Pulmonary artery endothelial cell (primary cell): ENCODE data around the gene MUC13. TPM values are rescaled to one million over a fixed set of nuclear protein-coding genes. Genes with fewer than 3 reads are reported as not detected.

ENCODE experiments used
- DNase-seq: peaks from one replicate; pipeline ENCODE4 v3.0.0-alpha.2; 2011; ENCODE audit warnings: low read depth, low spot score
- total RNA-seq: library from RNA; depleted of rRNA; stranded (reverse); fragments of >200 nt; gene quantifications from 2 replicates; pipeline ENCODE4 v1.2.3, GENCODE V29; 2014

MUC13 gene
- total RNA-seq, 1 donor from 2014 or later: not detected

- no peak for DNase-seq
These were observed 29.6 kb downstream of the MUC13 start for GRCh38 chr3:124904835-124905492.

DNA sequence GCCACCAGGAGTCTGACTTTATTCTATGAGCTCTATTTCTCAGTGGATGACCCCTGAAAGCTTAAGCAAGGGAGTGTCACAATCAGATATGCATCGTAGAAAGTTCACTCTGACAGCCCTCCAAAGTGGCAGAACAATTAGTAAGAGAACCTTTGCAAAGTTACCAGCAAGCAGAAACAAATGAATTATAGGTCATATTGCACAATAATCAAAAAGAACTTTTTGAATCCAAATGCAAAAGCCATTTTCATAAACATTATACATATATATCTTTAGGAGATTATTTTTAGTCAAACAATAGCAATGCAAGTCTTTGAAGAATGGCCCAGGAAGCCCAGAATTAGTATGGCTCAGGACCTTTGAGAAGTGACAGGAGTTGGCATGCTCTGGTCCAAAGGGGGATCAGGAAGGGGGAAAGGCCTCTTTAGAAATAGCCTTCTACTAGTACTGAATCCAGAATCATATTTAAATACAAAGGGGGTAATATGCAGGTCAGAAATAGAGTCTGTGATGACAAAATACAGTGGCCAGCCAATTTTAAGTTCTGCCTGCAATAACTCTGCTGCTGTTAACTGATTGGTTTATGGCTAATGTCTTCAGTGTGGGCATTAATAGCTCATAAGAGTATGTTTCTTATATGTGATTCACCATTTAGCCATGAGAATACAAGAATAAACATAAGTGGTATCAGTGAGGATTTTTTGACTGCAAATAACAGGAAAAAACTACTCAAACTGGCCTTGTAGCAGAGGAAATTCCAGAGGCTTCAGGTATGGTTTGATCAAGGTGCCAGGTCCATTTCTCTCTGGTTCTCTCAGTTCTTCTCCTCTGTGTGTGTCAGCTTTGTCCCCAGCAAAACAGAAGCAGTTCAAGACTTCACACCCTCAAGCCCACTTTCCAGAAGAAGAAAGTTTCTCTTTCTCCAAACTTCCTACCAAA is 30.4 kb downstream of the MUC13 start:
- DNase-seq: no peak

GRCh38 chr3:124896824-124897526 is 37.6 kb downstream of the MUC13 start:
- no peak for DNase-seq

DNA sequence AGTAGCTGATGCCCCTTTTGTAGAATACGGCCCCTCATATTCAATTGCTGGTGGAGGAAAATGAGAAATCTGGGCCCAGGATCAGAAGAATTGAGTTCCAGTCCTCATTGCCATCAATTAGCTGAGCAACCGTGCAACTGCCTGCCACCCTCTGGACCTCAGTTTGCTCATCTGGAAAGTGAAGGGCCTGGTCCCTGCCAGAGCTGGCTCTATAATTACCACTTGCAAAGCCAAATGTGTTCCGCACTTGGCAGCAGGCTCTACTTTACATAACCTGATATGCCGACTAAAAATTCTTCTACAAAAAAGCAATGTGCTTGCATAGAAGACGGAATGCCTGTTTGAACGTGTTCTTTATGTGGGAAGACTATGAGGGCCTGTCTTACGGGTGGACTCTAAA is 38.8 kb downstream of the MUC13 start:
- no peak for DNase-seq

DNA sequence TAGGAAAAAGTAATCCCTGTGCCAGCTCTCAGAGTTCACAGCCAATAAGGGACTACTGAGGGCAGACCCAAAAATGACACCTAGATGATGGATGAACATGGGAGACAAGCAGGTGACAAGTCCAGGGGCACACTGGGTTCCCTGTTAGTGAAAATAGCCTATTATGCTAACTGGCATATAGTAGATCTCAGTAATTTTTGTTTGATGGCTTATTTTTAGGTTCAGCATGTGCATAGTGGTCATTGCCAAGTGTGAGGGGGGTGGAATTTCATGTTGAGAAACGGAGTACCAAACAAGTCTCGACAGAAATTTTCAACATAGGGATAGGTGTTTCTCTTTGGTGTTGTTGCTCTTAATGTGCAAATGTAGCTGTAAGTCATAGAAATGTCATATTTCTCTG is 41.0 kb downstream of the MUC13 start:
- DNase-seq: no peak

DNA sequence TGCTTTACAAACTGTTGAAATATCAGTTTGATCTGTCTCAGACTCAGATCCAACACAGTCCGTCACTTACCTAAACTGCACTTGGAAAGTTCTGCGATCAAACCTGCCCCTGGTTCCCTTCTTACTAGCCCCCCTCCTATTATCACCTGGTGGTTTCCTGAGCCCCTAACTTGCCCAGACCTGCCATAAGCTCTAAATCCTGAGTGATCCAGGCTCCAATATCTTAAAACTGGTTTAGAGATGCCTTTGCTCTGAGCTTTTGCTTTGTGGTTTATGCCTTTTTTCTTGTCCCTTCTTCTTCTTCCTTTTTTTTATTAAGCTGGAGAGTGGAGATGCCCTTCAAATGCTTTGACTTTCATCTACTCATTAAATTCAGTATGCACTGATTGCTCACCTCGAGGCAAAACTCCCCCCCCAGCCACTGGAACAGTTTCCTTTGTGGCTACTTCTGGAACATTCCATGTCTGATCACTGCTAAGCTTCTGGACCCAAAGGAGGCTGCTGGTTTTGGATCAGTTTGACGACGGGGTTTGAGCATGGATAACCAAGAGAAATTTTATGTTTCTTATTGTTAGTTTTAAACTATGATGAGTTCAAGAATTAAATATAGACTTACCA is 43.9 kb downstream of the MUC13 start:
- no peak for DNase-seq

DNA sequence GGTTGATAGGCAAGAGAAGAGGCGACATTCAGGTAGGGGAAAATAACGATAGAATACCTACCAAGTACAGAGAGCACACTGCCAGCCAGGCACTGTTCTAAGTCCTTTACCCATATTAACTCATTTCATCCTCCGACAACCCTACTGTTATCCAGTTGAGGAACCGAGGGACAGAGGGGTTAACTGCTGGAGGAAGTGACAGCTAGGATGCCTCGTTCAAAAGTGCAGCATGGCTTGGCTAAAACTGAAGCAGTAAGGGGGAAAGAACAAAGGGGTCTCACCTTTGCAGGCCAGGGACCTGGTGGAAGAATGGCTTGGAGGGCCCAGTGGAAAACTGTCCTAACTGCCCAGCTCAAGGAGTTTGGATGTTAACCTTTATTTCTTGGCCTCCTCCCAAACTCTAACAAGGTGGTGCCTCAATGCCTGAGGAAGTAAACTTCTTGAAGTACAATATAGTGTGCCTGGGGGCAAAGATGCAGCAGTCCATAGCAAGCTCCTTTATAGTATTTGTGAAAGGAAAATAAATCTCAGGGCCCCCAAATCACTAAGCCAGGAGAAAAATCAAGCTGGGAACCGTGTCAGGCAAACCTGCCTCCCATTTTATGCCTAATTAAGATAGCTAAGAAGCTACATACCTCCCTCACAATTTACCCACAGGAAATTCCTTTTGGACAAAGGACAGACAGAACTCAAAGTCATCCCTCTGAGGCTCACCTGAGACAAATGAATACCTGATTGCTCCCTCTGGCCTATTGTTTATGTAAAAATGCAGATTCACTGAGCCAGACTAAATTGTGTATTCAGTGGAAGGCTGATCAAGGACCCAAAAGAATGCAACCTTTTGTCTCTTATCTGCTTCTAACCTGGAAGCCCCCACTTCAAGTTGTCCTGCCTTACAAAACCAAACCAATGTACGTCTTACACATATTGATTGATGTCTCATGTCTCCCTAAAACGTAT is 45.8 kb downstream of the MUC13 start:
- no peak for DNase-seq

- DNase-seq: no peak
These were observed 46.6 kb downstream of the MUC13 start for GRCh38 chr3:124887932-124888298.

DNA sequence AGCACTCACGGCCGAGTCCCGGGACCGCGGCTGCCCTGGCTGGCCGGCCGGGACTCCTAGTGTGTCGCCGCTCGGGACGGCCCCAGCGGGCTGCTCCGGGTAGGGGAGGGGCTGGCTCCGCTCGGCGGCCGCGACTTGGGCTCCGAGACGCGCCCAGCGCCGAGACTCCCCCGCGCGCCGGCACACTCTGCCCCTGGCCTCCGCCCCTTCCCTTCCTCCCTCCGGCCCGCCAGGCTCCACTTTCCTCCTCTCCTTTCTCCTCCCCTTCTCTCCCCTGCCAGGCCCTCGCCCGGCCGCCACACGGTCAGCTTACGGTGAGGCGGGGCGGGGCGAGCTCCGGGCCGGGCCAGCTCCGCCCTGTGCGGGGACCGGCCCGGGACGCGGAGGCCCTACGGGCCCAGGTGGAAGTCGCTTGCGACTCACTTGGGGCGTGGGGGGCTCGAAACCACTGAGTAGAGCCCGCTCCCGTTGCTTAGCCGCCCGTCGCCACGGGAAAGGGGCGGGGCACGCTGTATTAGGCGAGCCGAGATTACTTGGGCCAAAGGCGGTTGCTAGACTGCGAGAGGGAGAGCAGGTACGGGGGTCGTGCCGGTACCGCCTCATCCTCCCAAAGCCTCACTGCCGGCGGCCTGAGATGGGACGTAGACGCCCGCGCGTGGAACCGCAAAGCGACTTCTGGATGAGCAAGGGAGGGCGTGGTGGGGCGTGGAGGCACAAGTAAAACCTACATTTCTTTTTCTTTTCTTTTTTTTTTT is 47.2 kb downstream of the MUC13 start, which contains the start of gene ITGB5:
ITGB5 (minus strand) TSS at position 189 of the 755 bp plus-strand sequence. CDS start 365 bp downstream, outside the sequence.
- no peak for DNase-seq

GRCh38 chr3:124886168-124887056 is 48.1 kb downstream of the MUC13 start:
- DNase-seq: no peak

GRCh38 chr3:124885466-124886167 is 48.9 kb downstream of the MUC13 start:
- no peak for DNase-seq

GRCh38 chr3:124884474-124885101 is 50.0 kb downstream of the MUC13 start:
- no peak for DNase-seq

- DNase-seq: no peak
These were observed 50.6 kb downstream of the MUC13 start for GRCh38 chr3:124883766-124884473.

DNA sequence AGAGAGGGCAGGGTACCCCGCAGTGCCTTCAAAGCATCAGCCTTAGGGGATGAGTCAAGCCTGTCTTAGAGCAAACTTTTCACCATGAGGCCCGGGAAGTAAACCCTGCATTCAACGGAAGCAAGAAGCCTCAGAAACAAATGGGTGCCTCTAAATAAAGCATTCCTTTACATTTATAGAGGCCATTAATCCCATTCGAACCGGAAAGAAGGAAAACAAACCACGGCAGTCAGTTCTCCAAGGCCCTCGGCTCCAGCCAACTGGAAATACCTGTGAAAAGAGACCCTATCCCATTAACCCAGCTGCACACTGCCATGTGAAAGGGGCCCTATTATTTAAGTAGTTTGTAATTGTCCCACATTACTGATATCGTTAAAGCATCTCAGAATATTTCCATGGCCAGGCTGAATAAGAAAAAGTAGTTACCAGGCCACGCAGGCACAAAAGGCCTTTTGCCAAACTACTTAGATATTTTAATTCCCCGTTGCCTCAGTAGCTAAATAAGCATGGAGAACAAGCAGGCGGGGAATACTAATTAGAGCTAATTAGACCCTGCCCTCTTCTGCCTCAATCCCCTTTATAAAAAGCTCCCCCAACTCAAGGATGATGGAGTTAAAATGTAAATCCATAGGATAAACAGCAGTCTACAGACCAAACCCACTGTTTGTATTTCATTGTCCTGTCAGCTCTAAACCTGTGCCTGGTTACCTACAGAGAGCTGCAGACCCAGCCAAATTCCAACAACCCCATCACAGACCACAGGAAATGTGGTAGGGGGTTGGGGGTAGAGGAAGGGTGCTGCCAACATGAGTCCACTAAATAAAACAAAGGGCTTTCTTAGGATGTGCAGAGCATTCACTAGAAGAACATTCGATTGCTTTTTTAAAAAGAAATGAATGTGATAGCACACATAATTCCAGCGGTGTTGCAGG is 51.5 kb downstream of the MUC13 start:
- DNase-seq: no peak

GRCh38 chr3:124881976-124882697 is 52.4 kb downstream of the MUC13 start:
- DNase-seq: no peak
